Activated T-cell treated with anti-CD3 and anti-CD28 coated beads, Interleukin-2, amount 50 U/mL, for 1 hour (primary cell): Measurements from ENCODE around the gene ZNF341.

Experiments used
- DNase-seq: peaks from one replicate; pipeline ENCODE4 v3.0.0-alpha.2; 2020

The ZNF341 gene

DNA sequence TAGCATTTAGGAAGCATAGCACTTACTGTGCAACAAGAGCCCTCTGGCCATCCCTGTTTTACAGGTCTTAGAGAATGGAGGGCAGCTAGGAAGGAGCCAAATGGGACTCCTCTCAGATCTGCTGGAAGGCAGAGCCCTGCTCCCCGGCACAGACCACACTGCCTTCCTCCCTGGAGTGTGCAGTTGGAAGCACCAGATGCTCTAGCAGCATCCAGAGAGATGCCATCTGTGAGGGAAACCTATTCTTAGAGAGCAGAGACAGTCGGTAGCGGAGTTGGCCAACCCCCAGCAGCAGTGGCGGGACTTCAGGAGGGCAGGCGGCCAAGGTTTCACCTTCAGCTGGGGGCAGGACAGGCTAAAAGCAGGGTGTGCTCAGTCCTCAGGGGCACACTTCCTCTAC is 28.9 kb upstream of the ZNF341 start:
- no peak for DNase-seq

GRCh38 chr20:33703498-33704137 is 28.2 kb upstream of the ZNF341 start:
- no peak for DNase-seq

GRCh38 chr20:33704197-33704924 is 27.4 kb upstream of the ZNF341 start:
- no peak for DNase-seq

DNA sequence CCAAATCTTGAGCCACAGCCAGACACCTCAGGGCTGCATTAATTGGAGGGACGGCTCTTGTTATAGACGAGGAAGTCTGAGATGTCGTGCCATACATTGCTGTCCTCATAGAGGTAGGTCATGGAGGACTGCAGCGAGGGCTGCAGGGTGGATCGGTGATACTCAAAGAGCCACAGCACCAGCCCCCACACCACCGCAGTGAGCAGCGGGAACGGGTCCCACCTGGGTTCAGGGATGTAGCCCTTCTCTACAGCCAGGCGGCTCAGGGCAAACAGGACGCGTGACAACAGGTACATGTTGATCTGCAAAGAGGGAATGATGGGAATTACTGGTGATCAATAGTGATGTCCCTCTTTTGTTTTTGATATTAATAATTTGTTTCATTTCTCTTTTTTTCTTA is 24.1 kb upstream of the ZNF341 start:
- DNase-seq, result no peak

- DNase-seq, result no peak
Observed at GRCh38 chr20:33709398-33709797, 22.4 kb upstream of the ZNF341 start.

DNA sequence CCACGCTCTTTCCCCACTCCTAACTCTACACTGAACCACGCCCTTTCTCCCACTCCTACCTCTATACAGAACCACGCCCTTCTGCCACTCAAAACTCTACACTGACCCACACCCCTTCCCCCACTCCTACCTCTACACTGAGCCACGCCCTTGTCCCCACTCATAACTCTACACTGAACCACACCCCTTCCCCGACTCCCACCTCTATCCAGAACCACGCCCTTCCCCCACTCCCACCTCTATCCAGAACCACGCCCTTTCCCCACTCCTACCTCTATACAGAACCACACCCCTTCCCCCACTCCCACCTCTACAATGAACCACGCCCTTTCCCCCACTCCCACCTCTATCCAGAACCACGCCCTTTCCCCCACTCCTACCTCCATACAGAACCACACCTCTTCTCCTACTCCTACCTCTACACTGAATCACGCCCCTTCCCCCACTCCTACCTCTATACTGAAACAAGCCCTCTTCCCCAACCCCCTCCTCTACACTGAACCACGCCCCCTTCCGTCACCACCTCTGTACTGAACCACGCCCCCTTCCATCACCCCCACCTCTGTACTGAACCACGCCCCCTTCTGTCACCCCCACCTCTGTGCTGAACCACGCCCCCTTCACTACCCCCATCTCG is 21.8 kb upstream of the ZNF341 start:
- DNase-seq, result no peak

DNA sequence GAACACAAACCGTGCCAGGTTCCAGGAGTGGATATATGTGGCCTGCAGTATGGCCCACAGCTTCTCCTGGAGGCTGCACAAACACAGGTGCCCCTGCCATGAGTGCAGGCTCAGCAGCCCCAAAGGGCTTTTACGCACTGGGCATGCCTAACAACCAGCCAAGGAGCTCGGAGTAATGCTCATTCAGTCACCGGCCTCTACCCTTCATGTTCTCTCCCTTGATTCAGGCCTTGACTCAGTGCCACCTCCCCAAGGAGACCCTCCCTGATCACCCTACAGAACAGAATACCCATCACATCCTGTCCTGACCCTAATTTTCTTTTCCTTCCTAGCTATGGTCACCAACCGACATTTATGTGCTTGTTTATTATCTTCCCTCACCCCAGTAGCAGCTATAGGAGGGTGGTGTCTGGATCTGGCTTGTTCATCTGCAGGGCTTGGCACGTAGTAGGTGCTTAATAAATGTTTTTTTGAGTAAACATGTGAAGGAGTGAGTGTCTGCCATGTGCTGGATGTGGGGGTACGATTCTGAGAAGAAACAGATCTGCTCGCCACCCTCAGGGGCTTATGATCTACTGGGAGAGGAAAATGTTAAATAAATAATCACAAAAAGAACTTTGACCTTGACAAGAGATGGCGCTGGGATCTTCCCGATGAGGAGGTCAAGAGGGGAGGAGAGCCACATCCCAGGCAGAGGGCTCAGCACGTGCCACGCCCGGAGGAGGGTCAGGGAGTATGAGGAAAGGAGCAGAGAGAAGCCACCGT is 20.9 kb upstream of the ZNF341 start:
- DNase-seq, result no peak

- no peak for DNase-seq
Observed at GRCh38 chr20:33711446-33711738, 20.4 kb upstream of the ZNF341 start.

DNA sequence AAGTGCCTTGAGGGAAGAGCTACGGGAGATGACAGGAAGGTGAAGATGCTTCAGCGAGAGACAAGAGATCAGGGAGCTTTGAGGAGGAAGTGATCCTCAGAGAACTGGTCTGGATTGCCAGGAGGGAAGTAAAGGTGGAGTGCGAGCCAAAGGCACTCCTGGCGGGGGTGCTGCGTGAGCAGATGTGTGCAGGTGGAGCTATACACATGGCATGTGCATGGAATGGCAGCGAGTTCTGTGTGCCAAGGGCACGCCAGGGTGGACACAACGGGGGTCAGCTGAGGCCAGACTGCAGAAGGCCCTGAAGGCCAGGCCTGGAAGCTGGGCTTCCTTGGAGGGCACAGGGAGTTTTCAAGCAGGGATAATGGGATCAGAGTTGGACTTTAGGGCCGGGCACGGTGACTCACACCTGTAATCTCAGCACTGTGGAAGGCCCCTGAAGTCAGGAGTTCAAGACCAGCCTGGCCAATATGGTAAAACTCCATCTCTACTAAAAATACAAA is 17.9 kb upstream of the ZNF341 start:
- no peak for DNase-seq

- no peak for DNase-seq
Observed at GRCh38 chr20:33716498-33716897, 15.3 kb upstream of the ZNF341 start.

- DNase-seq, result no peak
Observed at GRCh38 chr20:33719277-33719988, 12.4 kb upstream of the ZNF341 start.

DNA sequence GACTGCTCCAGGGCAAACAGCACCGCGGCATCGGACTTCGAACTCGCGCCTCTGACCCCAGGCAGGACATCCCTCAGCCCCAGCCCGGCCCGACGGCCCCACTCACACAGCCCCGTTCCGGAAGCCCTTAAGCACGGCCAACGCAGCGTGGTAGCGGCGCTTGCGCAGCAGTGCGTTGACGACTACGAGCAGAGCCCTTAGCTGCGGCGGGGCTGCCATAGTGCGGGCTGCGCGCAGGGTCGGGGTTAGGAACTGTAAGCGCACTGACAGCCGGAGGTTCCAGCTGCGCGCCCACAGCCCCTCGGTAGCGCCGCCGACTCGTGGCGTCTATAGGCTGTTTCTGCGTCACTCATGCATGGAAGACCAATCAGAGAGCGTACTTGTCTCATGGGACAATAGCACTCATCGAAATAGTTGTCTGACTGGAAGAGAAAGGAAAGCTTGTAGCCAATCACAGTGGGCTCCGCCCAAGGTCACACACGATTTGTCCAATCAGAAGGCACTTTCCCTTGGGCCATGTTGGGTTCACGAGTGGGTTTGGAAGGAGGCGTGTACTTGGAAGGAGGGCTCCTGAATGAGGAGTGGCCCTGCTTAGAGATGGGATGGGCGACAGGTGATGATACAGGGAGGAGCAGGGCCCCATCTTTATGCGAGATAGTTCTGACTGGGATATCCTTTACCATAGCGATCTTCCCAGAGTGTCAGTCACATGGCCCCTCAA is 11.6 kb upstream of the ZNF341 start, which contains the start of gene PXMP4:
Gene PXMP4, minus strand, starts transcription at position 322 of the 721 bp plus-strand sequence. Its CDS starts 103 bp downstream, at position 219.
- peak; percentile 80 for DNase-seq

DNA sequence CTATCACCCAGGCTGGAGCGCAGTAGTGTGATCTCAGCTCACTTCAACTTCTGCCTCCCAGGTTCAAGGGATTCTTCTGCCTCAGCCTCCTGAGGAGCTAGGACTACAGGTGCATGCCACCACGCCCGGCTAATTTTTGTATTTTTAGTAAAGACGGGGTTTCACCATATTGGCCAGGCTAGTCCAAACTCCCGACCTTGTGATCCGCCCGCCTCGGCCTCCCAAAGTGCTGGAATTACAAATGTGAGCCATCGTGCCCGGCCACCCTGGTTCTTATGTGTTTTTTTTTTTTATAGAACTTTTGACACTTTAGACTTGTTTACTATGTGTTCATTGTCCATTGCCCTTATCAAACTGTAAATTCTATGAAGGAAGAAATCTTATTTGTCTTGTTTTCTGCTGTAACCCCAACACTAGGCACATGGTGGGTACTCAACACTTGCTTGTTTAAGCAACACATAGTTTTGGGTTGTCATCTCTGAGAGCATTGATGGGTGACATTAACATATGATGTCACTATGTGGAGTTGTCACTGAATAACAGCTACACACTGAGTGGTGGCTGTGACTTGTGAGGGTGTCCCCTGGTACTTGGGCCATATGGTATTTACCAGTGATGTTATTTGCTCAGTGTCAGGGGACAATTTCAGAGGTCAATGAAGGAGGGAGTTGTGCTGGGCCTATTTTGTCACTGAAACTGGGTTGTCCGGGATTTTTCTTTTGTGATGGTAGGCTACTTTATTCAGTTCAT is 10.2 kb upstream of the ZNF341 start:
- no peak for DNase-seq

DNA sequence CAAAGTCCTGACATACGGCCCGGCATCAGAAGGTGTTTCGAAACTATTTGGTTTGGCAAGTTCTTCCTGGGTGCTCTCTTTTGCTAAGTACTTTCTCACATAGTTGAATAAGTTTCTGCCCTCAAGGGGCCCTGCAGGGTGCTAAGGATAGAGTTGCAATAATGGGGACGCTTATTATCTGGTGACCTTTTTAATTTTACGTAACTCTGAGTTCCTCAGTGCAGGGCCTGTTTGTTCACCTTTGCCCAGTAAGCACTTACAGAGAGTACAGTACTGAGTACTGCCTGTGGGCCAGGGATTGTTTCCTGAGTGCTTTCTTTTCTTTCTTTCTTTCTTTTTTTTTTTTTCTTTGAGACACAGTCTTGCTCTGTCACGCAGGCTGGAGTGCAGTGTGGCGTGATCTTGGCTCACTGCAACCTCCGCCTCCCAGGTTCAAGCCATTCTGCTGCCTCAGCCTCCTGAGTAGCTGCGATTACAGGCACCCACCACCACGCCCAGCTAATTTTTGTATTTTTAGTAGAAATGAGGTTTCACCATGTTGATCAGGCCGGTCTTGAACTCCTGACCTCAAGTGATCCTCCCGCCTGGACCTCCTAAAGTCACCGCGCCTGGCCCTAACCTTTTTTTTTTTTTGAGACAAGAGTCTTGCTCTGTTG is 7.2 kb upstream of the ZNF341 start:
- DNase-seq, result no peak

DNA sequence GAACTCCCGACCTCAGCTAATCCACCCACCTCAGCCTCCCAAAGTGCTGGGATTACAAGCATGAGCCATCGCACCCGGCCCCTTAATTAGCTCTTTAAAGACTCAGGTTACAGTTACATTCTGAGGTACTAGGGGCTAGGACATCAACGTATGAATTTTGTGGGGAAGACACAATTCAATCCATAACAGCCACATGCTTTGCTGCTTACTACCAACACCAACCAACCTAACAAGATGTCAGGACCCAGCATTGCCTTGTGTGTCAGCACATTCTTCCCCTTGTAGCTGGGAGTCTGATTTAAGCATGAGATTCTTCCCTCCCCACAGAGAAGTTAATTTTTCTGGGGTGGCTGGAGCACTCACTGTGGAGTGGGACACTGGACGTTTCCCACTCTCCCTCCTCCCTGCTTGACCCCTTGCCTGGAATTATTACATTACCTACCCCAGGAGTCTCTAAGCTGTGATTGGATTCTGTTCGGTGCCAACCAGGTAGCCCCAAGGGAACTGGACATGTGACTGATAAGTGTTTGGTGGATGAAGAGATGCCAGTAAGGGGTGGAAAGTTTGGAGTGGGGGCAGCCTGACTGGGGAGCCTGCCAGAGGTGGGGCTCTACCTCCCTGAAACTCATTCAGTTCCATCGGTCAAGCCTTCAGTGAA is 6.1 kb upstream of the ZNF341 start:
- DNase-seq, result no peak

DNA sequence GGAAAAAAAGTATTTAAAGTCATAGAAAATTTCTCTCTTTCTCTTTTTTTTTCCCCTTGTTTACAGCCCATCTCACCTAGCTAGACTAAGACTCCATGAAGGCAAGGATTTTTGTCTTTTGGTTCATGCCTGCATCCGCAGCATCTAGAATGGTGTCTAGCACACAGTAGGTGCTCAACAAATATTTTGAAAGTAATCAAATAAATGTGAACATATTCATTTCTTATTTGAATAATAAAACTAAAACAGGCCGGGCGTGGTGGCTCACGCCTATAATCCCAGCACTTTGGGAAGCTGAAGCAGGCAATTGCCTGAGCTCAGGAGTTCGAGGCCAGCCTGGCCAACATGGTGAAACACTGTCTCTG is 4.7 kb upstream of the ZNF341 start:
- DNase-seq, result no peak

DNA sequence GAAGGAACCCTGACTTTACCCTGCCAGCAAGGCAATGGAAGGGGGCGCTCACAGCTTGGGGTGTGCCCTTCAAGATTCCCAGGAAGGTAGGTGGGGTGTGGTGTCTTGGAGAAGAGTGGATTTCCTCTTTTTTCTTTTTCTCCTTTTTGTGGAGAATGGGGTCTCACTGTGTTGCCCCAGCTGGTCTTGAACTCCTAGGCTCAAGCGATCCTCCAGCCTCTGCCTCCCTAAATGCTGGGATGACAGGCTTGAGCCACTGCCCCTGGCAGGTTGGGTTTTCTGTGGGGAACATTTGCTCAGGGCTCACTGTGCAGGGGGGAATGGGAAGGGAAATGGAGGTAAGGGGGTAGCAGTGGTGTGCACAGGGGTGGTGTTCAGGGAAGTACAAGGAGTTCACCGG is 4.0 kb upstream of the ZNF341 start:
- no peak for DNase-seq

GRCh38 chr20:33728463-33728862 is 3.3 kb upstream of the ZNF341 start:
- DNase-seq, result no peak

- DNase-seq, result no peak
Observed at GRCh38 chr20:33729101-33729500, 2.7 kb upstream of the ZNF341 start.
